Activated naive CD4-positive, alpha-beta T cell (primary cell): ENCODE results near the gene ACTR6.
"Not testable (repeated sequence)": the region's sequence is repeated elsewhere in the genome, so short reads cannot be mapped to it uniquely, and the experiment has no call there.

Source experiments
- DNase-seq, 4 experiments: peaks; one replicate each; lab custom pipeline; 2025; lab: John Stamatoyannopoulos, UW

The ACTR6 gene

GRCh38 chr12:100219328-100220109 lies 18.9 kb downstream of the ACTR6 start:
- DNase-seq = no peak

- no peak for DNase-seq
Observed at GRCh38 chr12:100221523-100221922, 20.9 kb downstream of the ACTR6 start.

GRCh38 chr12:100222173-100222572 lies 21.6 kb downstream of the ACTR6 start:
- DNase-seq = not testable (repeated sequence)

DNA sequence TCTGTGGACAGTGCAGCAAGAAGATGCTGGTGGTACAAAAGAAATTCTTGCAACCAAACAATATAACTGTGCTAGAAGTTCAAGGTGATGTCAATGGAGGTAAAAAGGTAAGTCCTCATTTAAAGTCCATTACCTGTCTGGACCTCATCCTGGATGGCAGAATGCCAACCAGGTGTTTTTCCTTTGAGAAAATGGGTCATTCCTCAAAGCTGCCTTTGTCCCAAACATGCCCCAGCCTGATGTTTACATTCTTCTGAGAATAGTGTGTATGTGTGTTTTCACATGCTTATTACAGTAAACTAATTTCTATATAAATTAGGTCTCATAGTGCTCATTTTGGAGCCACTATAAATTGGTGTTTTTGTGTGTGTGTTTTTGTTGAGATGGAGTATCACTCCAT lies 24.9 kb downstream of the ACTR6 start:
- DNase-seq = no peak

DNA sequence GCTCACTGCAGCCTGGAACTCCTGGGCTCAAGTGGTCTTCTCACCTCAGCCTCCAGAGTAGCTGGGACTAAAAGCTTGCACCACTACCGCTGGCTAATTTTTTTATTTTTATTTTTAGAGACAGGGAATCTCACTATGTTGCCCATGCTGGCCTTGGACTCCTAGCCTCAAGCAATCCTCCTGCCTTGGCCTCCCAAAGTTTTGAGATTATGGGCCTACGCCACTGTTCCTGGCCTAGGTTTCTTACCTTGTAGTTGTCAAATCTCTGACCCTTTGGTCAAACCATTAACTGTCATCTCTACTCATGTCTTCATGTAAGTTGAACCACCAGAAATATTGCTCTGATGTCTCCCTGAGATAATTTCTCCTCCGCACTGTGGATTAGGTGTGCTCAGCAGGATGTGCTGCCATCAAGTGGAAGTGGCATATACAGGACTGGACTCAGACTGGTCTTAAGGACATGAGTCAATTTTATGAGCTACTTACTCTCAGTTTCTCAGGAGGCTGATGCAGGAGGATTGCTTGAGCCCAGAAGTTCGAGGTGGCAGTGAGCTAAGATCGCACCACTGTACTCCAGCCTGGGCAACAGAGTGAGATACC lies 28.5 kb downstream of the ACTR6 start:
- no peak for DNase-seq

- no peak for DNase-seq
Observed at GRCh38 chr12:100229876-100230275, 29.3 kb downstream of the ACTR6 start.

DNA sequence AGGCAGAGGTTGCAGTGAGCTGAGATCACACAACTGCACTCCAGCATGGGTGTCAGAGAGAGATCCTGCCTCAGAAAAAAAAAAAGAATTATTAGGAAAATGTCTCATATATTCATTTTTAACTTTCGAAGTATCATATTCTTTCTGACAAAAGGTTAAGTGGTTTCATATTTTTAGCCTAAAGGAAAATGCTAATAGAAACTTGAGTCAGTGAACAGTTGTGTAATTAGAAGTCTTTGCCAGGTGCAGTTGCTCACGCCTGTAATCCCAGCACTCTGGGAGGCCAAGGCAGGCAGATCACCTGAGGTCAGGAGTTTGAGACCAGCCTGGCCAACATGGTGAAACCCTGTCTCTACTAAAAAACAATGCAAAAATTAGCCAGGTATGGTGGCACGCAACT lies 31.3 kb downstream of the ACTR6 start:
- DNase-seq = not testable (repeated sequence)

GRCh38 chr12:100234166-100234565 lies 33.6 kb downstream of the ACTR6 start:
- no peak for DNase-seq

DNA sequence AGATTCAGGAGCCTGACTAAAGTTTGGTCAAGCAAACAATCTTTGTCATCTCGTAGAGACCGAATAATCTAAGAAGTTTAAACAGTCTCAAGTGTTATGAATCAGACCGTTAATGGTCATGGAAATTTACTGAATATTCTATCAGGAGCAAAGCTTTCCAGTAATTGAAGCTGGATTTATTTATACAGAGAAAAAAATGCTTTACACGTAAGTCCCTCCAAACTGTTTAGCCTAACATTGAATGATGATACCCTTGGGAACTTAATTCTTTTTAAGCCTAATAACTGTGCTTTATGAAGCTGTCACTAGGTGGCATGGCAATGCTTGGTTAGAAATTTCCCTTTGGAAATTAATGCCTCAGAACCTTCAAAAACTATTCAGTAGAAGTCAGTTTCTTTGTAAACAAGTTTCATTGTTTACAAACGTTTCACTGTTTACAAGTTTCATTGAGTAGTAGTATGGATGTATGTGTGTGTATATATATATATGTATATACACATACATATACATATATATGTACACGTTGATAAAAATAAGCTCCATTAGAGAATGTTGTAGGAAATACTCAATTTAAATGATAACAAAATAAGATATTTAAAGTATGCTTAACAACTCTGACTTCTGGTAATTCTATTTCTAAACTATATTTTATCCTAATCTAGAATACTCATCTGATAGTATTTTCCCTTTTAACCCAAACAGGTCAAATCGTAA lies 34.1 kb downstream of the ACTR6 start:
- DNase-seq = no peak

- DNase-seq = no peak
Observed at GRCh38 chr12:100238801-100239200, 38.2 kb downstream of the ACTR6 start.

- no peak for DNase-seq
Observed at GRCh38 chr12:100239589-100239988, 39.0 kb downstream of the ACTR6 start.

GRCh38 chr12:100243137-100243536 lies 42.5 kb downstream of the ACTR6 start:
- no peak for DNase-seq

GRCh38 chr12:100247765-100248164 lies 47.1 kb downstream of the ACTR6 start:
- no peak for DNase-seq

DNA sequence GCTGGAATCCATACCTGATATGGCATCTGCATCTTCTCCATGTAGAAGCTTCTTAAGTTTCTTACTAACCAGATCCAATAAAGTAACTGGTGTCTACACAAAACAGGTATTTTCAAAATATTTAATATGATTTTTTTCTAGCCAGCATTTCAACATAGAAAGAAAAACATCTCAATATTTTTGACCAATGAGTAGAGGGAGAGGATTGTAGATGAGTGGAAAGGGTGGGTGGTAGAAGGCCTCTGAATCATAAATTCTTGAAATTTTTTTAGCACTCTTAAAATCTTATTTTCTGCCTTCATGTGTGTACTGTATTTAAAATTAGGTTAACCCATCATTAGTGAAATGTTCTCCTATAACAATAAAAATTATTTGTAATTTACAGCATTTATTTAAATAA lies 48.3 kb downstream of the ACTR6 start:
- DNase-seq = no peak

DNA sequence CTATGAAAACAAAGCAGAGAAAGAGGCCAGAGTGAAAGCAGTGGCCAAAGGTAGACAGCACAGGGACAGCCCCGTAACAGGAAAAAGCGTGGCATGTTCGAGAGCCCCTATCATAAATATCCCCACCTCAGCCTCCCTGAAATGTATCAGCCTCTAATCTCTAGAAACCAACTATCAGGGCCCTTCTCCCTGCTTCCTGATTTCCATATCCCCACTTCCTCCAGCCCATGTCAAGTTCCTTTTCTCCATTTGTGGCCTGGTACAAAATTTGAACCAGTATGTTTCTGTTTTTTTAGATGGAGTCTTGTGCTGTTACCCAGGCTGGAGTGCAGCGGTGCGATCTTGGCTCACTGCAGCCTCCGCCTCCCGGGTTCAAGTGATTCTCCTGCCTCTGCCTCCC lies 49.3 kb downstream of the ACTR6 start:
- no peak for DNase-seq

DNA sequence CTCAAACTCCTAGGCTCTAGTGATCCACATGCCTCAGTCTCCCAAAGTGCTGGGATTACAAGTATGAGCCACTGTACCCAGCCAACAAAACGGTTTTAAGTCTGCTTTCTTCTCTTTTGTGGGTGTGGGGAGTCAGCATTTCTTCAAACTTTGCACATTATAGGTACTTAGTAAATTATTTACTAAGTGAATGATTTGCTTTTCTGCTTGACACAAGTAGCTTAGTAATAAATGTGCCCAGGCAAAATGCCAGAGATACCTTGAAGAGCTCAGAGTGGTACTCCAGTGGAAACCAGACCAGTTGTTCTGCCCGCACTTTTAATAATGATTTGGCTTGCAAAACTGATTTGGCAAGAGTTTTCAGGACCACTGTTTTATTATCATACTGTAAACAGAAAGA lies 51.3 kb downstream of the ACTR6 start:
- no peak for DNase-seq

- DNase-seq = no peak
Observed at GRCh38 chr12:100253437-100253836, 52.8 kb downstream of the ACTR6 start.

GRCh38 chr12:100254876-100255275 lies 54.3 kb downstream of the ACTR6 start:
- DNase-seq = no peak

- no peak for DNase-seq
Observed at GRCh38 chr12:100258127-100258526, 57.5 kb downstream of the ACTR6 start.

DNA sequence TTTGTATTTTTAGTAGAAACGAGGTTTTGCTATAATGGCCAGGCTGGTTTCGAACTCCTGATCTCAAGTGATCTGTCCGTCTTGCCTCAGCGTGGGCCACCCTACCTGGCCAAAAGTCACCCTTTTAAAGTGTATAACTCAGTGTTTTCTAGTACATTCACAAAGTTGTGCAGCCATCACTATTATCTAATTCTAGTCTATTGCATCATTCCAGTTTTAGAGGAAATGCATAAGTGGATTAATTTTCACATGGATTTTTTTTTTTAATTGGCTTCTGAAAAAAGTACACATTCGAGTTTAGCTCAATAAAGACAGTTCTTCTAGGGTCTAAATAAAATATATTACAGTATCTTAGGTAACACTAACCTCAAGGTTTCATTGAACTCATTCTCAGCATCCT lies 62.5 kb downstream of the ACTR6 start:
- DNase-seq = no peak

- DNase-seq = not testable (repeated sequence)
Observed at GRCh38 chr12:100265107-100265506, 64.5 kb downstream of the ACTR6 start.

GRCh38 chr12:100265732-100266584 lies 65.3 kb downstream of the ACTR6 start:
- DNase-seq = no peak

- DNase-seq = no peak
Observed at GRCh38 chr12:100266585-100266834, 65.9 kb downstream of the ACTR6 start.
